Measurements from ENCODE around the gene ATG5.
"Not testable (repeated sequence)": the region's sequence is repeated elsewhere in the genome, so short reads cannot be mapped to it uniquely, and the experiment has no call there.

ATG5 gene

GRCh38 chr6:106257195-106257594 is 68.4 kb downstream of the ATG5 start:
- no peak for DNase-seq (ENCODE audit: low read depth, low spot score)
- TF ChIP-seq YY1 (IDR thresholded peaks at IDR 0.05; ENCODE audit: insufficient read depth, insufficient read length) (no peak), ZNF274 (IDR thresholded peaks at IDR 0.05; ENCODE audit: low read depth, low read length) (no peak), SUZ12 (IDR thresholded peaks at IDR 0.05; ENCODE audit: extremely low read depth, insufficient read depth, insufficient read length) (no peak)
- Histone ChIP-seq H3K4me1 (ENCODE audit: insufficient read depth, insufficient read length) (no peaks in the 10 kb centered on the region), H3K4me3 (ENCODE audit: insufficient read length, low read depth) (no peak overlapping the region), H3K9me3 (ENCODE audit: insufficient read depth, low read length) (0 out of 2 replicates have a peak, but pooled peaks cover under 1% of the 10 kb centered on the region), H3K36me3 (ENCODE audit: insufficient read depth, insufficient read length, low read length) (no peaks in the 10 kb centered on the region), H3K27me3 (ENCODE audit: insufficient read depth, insufficient read length) (no peaks in the 10 kb centered on the region), H3K9ac (ENCODE audit: insufficient read length, low read depth) (no peak overlapping the region)

GRCh38 chr6:106256201-106256968 is 69.2 kb downstream of the ATG5 start:
- Histone ChIP-seq H3K9ac (ENCODE audit: insufficient read length, low read depth) (no peak overlapping the region), H3K4me3 (ENCODE audit: insufficient read length, low read depth) (no peak overlapping the region), H3K36me3 (ENCODE audit: insufficient read depth, insufficient read length, low read length) (no peaks in the 10 kb centered on the region), H3K9me3 (ENCODE audit: insufficient read depth, low read length) (0 out of 2 replicates have a peak, but pooled peaks cover 5% of the 10 kb centered on the region), H3K27me3 (ENCODE audit: insufficient read depth, insufficient read length) (no peaks in the 10 kb centered on the region), H3K4me1 (ENCODE audit: insufficient read depth, insufficient read length) (no peaks in the 10 kb centered on the region)
- DNase-seq (ENCODE audit: low read depth, low spot score): no peak
- TF ChIP-seq SUZ12 (IDR thresholded peaks at IDR 0.05; ENCODE audit: extremely low read depth, insufficient read depth, insufficient read length): no peak
- TF ChIP-seq ZNF274 (IDR thresholded peaks at IDR 0.05; ENCODE audit: low read depth, low read length): no peak
- TF ChIP-seq YY1 (IDR thresholded peaks at IDR 0.05; ENCODE audit: insufficient read depth, insufficient read length): no peak

DNA sequence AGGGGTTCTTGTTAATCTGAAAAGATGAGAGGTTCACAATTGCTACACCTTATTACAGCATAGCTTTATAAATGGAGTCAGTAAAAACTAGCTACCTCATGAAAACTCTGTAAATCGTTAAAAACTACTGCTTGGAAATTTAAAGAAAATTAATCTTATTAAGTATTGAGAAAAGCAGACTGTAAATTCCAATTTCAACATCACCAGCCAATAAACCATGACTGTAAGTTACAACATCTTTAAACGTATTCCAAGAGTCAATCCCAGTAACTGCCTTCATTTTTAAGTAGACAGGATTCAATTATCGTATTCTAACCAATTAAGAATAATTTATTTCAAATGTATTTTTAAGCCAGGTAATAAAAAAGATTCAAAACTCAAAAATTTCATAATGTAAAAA is 70.3 kb downstream of the ATG5 start:
- no peaks in the 10 kb centered on the region for H3K36me3 ChIP-seq (ENCODE audit: insufficient read depth, insufficient read length, low read length)
- no peaks in the 10 kb centered on the region for H3K4me1 ChIP-seq (ENCODE audit: insufficient read depth, insufficient read length)
- no peaks in the 10 kb centered on the region for H3K27me3 ChIP-seq (ENCODE audit: insufficient read depth, insufficient read length)
- no peak for DNase-seq (ENCODE audit: low read depth, low spot score)
- no peak overlapping the region for H3K4me3 ChIP-seq (ENCODE audit: insufficient read length, low read depth)
- TF ChIP-seq ZNF274 (IDR thresholded peaks at IDR 0.05; ENCODE audit: low read depth, low read length): no peak
- TF ChIP-seq SUZ12 (IDR thresholded peaks at IDR 0.05; ENCODE audit: extremely low read depth, insufficient read depth, insufficient read length): no peak
- TF ChIP-seq YY1 (IDR thresholded peaks at IDR 0.05; ENCODE audit: insufficient read depth, insufficient read length): no peak
- H3K9ac ChIP-seq (ENCODE audit: insufficient read length, low read depth): no peak overlapping the region
- H3K9me3 ChIP-seq (ENCODE audit: insufficient read depth, low read length): 0 out of 2 replicates have a peak, but pooled peaks cover 5% of the 10 kb centered on the region

DNA sequence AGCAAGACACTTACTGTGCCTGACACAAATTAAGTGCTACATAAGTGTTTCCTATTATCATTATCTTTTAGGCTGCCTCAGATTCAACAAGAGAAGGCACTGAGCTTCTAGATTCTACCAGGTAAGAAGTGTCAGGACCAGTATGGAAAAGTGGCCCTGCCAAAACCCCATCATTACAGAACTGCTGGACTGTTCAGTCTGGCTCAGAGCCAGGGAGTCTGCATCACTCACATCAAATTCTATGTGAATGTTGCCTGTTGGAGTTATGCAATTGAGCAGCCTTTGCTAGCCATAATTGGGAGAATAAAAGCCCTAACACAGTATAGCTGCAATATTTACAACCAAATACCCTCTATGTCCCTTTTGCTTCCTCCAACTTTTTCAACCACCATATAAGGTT is 70.9 kb downstream of the ATG5 start:
- Histone ChIP-seq H3K4me1 (ENCODE audit: insufficient read depth, insufficient read length) (no peaks in the 10 kb centered on the region), H3K9me3 (ENCODE audit: insufficient read depth, low read length) (0 out of 2 replicates have a peak, but pooled peaks cover 5% of the 10 kb centered on the region), H3K36me3 (ENCODE audit: insufficient read depth, insufficient read length, low read length) (no peaks in the 10 kb centered on the region), H3K4me3 (ENCODE audit: insufficient read length, low read depth) (no peak overlapping the region), H3K27me3 (ENCODE audit: insufficient read depth, insufficient read length) (no peaks in the 10 kb centered on the region), H3K9ac (ENCODE audit: insufficient read length, low read depth) (no peak overlapping the region)
- TF ChIP-seq SUZ12 (IDR thresholded peaks at IDR 0.05; ENCODE audit: extremely low read depth, insufficient read depth, insufficient read length) (no peak), ZNF274 (IDR thresholded peaks at IDR 0.05; ENCODE audit: low read depth, low read length) (no peak), YY1 (IDR thresholded peaks at IDR 0.05; ENCODE audit: insufficient read depth, insufficient read length) (no peak)
- no peak for DNase-seq (ENCODE audit: low read depth, low spot score)

- Histone ChIP-seq H3K9me3 (ENCODE audit: insufficient read depth, low read length) (0 out of 2 replicates have a peak, but pooled peaks cover 5% of the 10 kb centered on the region), H3K4me1 (ENCODE audit: insufficient read depth, insufficient read length) (no peaks in the 10 kb centered on the region), H3K36me3 (ENCODE audit: insufficient read depth, insufficient read length, low read length) (no peaks in the 10 kb centered on the region), H3K27me3 (ENCODE audit: insufficient read depth, insufficient read length) (no peaks in the 10 kb centered on the region), H3K4me3 (ENCODE audit: insufficient read length, low read depth) (no peak overlapping the region), H3K9ac (ENCODE audit: insufficient read length, low read depth) (no peak overlapping the region)
- no peak for DNase-seq (ENCODE audit: low read depth, low spot score)
- TF ChIP-seq ZNF274 (IDR thresholded peaks at IDR 0.05; ENCODE audit: low read depth, low read length): no peak
- TF ChIP-seq YY1 (IDR thresholded peaks at IDR 0.05; ENCODE audit: insufficient read depth, insufficient read length): no peak
- no peak for TF ChIP-seq SUZ12 (IDR thresholded peaks at IDR 0.05; ENCODE audit: extremely low read depth, insufficient read depth, insufficient read length)
These were observed 71.8 kb downstream of the ATG5 start for GRCh38 chr6:106253731-106254130.

DNA sequence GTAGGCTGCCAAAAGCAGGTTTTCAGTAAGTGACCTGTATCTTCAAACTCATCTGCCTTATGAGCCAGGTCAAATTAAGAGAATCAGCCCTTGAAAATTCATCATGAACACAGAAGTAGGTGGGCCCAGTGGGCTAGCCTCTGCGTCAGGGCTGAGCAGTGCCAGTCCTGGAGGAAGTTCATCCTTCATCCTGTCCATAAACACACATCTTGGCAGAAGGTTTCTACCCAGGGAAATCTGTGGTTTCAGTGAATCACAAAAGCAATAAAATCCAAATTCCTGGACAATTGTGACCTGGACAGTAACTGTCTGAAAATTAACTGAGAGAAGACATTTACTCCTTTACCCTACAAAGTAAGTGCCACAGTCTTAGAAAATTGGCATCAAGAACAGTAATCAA is 72.4 kb downstream of the ATG5 start:
- H3K4me1 ChIP-seq (ENCODE audit: insufficient read depth, insufficient read length): no peaks in the 10 kb centered on the region
- no peaks in the 10 kb centered on the region for H3K27me3 ChIP-seq (ENCODE audit: insufficient read depth, insufficient read length)
- 0 out of 2 replicates have a peak, but pooled peaks cover 5% of the 10 kb centered on the region for H3K9me3 ChIP-seq (ENCODE audit: insufficient read depth, low read length)
- H3K9ac ChIP-seq (ENCODE audit: insufficient read length, low read depth): no peak overlapping the region
- DNase-seq (ENCODE audit: low read depth, low spot score): no peak
- H3K36me3 ChIP-seq (ENCODE audit: insufficient read depth, insufficient read length, low read length): peaks cover 4% of the 10 kb centered on the region
- TF ChIP-seq SUZ12 (IDR thresholded peaks at IDR 0.05; ENCODE audit: extremely low read depth, insufficient read depth, insufficient read length) (no peak), ZNF274 (IDR thresholded peaks at IDR 0.05; ENCODE audit: low read depth, low read length) (no peak), YY1 (IDR thresholded peaks at IDR 0.05; ENCODE audit: insufficient read depth, insufficient read length) (no peak)
- H3K4me3 ChIP-seq (ENCODE audit: insufficient read length, low read depth): no peak overlapping the region

DNA sequence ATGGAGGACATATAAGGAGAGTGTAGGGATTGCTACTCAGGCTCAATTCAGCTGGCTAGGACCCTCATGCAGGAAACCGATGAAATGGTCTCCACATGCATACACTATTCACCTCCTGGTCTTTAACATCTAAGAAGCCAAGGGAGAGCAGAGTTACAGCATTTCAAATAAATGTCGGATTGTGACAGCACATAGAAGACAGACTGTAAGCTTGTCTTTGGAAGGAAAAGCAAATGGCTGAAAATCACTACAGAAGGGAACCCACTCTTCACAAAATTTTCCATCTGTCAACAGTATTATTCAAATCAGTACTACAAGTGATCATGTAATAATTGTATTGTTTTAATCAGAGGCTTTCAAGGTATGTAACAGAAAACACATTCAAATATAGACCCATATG is 72.9 kb downstream of the ATG5 start:
- H3K4me3 ChIP-seq (ENCODE audit: insufficient read length, low read depth): no peak overlapping the region
- H3K9ac ChIP-seq (ENCODE audit: insufficient read length, low read depth): no peak overlapping the region
- H3K36me3 ChIP-seq (ENCODE audit: insufficient read depth, insufficient read length, low read length): peaks cover 9% of the 10 kb centered on the region
- no peaks in the 10 kb centered on the region for H3K27me3 ChIP-seq (ENCODE audit: insufficient read depth, insufficient read length)
- TF ChIP-seq ZNF274 (IDR thresholded peaks at IDR 0.05; ENCODE audit: low read depth, low read length) (no peak), SUZ12 (IDR thresholded peaks at IDR 0.05; ENCODE audit: extremely low read depth, insufficient read depth, insufficient read length) (no peak)
- no peak for DNase-seq (ENCODE audit: low read depth, low spot score)
- 0 out of 2 replicates have a peak, but pooled peaks cover 5% of the 10 kb centered on the region for H3K9me3 ChIP-seq (ENCODE audit: insufficient read depth, low read length)
- H3K4me1 ChIP-seq (ENCODE audit: insufficient read depth, insufficient read length): no peaks in the 10 kb centered on the region

DNA sequence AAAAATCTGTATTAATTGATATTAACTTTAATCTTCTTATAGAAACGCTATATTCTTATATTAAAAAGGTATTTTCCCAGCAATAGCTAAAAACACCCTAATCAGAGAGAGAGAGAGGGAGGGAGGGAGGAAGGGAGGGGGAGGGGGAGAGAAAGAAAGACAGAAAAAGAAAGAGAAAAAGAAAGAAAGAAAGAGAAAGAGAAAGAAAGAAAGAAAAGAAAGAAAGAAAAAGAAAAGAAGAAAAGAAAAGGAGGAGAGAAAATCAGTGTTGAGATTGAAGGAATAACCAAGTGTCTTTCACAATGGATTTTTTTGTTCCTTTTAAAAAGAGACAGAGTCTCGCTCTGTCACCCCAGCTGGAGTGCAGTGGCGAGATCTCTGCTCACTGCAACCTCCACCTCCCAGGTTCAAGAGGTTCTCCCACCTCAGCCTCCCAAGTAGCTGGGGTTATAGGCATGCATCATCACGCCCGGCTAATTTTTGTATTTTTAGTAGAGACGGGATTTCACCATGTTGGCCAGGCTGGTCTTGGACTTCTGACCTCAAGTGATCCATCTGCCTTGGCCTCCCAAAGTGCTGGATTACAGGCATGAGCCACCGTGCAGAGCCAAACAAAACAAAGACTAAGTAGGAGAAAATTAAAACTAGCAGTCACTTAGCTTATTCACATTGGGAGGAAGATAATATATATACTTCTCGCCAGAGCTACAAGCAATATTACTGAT is 73.9 kb downstream of the ATG5 start:
- not testable (repeated sequence) for H3K4me1 ChIP-seq (ENCODE audit: insufficient read depth, insufficient read length); H3K4me3 ChIP-seq (ENCODE audit: insufficient read length, low read depth); H3K9me3 ChIP-seq (ENCODE audit: insufficient read depth, low read length); DNase-seq (ENCODE audit: low read depth, low spot score); H3K9ac ChIP-seq (ENCODE audit: insufficient read length, low read depth); H3K27me3 ChIP-seq (ENCODE audit: insufficient read depth, insufficient read length)
- peaks cover 16% of the 10 kb centered on the region for H3K36me3 ChIP-seq (ENCODE audit: insufficient read depth, insufficient read length, low read length)

Data from NT2/D1 (cell line).